Measurements from ENCODE around the gene NDC1.
A peak's percentile ranks its signal among the peaks of the same experiment; 100 is the strongest.

NDC1 gene

DNA sequence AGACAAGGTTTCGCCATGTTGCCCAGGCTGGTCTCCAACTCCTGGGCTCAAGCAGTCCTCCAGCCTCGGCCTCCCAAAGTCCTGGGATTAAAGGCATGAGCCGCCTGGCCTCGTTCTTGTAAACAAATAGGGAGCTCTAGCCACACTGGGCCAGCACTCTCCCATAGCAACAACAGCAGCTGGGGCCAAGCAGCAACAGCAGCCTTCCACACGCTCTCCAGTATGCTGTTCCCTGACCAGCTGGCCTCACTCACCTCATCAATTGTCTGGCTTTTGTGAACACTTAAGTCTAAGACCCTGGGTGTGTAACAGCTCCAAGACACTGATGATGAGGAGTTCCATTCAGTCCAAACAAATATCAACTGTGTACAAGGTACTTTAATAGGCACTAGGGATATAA is 82.2 kb downstream of the NDC1 start:
- no peak for FAIRE-seq
- DNase-seq (ENCODE audit: insufficient read length), result no peak
- TF ChIP-seq POLR2A (IDR thresholded peaks at IDR 0.05; ENCODE audit: low read depth, low read length), result no peak
- no peak for TF ChIP-seq POLR2AphosphoS5 (IDR thresholded peaks at IDR 0.05; ENCODE audit: low read depth, low read length)
- TF ChIP-seq TAF1 (IDR thresholded peaks at IDR 0.05; ENCODE audit: borderline replicate concordance, low read depth, low read length), result no peak

DNA sequence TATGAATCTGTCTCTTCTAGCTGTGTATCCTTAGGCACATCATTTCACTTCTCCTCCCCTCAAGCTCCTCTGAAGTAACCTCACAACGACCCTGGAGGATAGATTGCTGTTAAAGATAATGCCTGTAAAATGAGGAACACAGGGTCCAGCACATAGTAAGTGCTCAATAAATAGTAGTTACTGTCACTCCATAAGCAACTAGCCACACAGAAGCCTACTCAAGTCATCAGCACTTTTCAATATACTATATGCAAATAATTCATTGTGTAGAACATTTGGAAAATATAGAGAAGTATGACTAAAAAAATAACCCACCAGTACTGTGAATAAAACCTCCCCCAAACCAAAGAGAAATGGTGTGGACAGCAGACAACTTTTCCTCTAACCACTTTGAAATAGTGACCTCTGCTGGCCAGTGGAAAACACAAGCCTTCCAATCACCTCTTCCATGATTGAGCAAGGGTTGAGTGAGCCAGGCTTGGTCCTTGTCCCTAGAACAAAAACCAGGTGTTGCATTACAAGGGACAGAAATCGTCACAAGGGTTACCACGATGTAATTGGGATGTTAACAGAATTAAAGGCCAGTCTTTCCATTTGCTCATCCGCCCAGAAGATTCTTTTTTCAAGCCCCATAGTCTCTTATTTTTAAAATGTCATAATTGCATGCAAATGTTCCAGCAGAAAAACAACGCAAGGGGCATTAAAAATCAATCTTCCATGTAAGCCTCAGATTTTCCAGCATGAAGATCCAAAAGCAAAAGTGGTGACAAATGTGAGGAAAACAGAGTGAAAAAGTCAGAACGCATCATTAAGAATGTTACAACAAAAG is 83.4 kb downstream of the NDC1 start:
- FAIRE-seq, result no peak
- no peak for DNase-seq (ENCODE audit: insufficient read length)

DNA sequence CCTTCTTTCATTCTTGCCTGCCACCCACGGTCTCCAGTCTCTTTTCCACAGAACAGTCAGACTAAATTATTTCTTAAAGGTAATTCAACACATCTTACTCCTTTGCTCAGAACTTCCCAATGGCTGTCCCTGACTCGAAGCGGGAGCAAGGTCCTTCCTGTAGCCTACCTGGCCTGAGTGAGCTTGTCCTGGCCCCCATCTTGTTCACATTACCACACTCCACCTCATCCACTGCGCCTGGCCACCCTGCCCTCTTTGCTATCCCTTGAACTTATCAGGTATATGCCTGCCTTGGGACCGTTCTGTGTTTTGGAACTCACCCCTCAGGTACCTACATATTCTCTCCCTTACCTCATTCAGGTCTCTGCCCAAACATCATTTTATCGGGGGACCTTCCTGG is 85.8 kb downstream of the NDC1 start:
- TF ChIP-seq POLR2A (IDR thresholded peaks at IDR 0.05; ENCODE audit: low read depth, low read length) (no peak), POLR2AphosphoS5 (IDR thresholded peaks at IDR 0.05; ENCODE audit: low read depth, low read length) (no peak), TAF1 (IDR thresholded peaks at IDR 0.05; ENCODE audit: borderline replicate concordance, low read depth, low read length) (no peak)
- DNase-seq (ENCODE audit: insufficient read length), result no peak
- FAIRE-seq, result no peak

More for the DNA sequence above, 83.4 kb downstream of the NDC1 start:
- TF ChIP-seq POLR2AphosphoS5 (IDR thresholded peaks at IDR 0.05; ENCODE audit: low read depth, low read length) (no peak), TAF1 (IDR thresholded peaks at IDR 0.05; ENCODE audit: borderline replicate concordance, low read depth, low read length) (no peak), POLR2A (IDR thresholded peaks at IDR 0.05; ENCODE audit: low read depth, low read length) (no peak)

DNA sequence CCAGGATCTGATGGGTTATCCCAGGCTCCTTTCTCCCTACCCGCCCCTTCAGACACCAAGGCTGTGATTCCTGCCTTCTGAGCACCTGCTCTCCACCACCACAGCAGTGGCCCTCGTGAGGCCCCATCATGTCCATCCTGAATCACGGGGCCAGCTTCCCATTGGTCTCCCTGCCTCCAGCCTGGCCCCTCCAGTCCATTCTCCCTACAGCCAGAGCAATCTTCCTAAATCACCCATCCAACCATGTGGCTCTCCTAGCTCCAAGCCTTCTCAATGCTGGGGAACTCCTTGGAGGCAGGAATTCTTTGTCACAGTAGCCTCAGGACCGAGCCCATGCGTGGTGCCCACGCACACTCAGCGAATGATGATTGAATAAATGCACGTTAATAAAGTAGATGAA is 90.3 kb downstream of the NDC1 start:
- TF ChIP-seq POLR2A (IDR thresholded peaks at IDR 0.05; ENCODE audit: low read depth, low read length), result no peak
- TF ChIP-seq TAF1 (IDR thresholded peaks at IDR 0.05; ENCODE audit: borderline replicate concordance, low read depth, low read length), result no peak
- TF ChIP-seq POLR2AphosphoS5 (IDR thresholded peaks at IDR 0.05; ENCODE audit: low read depth, low read length), result no peak
- FAIRE-seq (no peak), DNase-seq (ENCODE audit: insufficient read length) (no peak)

DNA sequence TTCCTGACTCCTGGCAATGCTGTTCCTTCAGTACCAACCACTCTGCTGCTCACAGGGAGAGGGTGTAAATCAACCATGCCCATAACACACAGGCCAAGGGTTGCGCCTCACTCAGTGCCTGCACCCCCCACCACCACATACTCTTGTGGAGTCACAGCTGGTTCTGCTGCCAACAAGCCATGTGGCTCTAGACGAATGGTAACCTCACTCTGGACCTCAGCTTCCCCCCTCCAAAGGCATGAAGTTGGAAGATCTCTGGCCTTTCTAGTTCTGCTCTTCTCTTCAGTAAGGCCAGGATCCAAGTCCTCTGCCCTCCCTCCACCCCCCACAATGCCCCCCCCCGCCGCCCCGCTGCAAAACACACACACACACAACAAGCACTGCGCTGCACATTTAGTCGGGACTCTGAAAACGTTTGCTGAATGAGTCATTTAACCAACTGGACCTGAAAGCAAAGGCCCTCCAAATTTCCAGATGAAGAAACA is 97.4 kb downstream of the NDC1 start:
- TF ChIP-seq POLR2A (IDR thresholded peaks at IDR 0.05; ENCODE audit: low read depth, low read length) (no peak), POLR2AphosphoS5 (IDR thresholded peaks at IDR 0.05; ENCODE audit: low read depth, low read length) (no peak), TAF1 (IDR thresholded peaks at IDR 0.05; ENCODE audit: borderline replicate concordance, low read depth, low read length) (no peak)
- DNase-seq (ENCODE audit: insufficient read length) (no peak), FAIRE-seq (peak; percentile 9)

DNA sequence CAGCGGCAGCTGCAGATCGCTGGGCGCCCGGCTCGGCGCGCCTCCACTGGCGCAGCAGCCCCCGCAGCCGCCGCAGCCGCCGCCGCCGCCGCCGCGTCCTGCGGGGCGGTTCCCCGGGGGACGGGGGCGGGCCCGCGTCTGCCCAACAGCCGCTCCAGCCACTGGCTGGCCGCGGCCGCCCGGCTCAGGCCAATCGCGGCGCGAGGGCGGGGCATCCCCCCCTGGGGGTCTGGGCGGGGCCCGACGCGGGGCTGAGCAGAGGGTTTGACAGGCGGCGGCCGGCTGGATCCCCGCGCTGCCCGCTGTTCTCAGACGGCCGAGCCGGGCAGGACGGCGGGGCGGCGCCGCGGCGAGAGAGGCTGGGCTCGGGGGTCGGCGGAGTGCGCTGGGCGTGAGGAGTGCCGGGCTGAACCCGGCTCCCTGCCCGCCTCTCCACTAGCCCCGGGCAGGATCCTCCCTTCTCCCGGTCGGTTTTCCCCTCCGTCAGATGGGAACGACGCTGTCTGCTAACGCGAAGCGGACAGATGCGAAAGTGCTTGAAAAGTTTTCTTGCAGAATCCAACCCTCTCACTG is 98.9 kb downstream of the NDC1 start, which contains the start of gene GLIS1:
TSS of gene GLIS1 (minus strand) at position 56 of the 573 bp plus-strand sequence. CDS start 1,100 bp downstream, outside the sequence.
- peak; percentile 50 for FAIRE-seq

DNA sequence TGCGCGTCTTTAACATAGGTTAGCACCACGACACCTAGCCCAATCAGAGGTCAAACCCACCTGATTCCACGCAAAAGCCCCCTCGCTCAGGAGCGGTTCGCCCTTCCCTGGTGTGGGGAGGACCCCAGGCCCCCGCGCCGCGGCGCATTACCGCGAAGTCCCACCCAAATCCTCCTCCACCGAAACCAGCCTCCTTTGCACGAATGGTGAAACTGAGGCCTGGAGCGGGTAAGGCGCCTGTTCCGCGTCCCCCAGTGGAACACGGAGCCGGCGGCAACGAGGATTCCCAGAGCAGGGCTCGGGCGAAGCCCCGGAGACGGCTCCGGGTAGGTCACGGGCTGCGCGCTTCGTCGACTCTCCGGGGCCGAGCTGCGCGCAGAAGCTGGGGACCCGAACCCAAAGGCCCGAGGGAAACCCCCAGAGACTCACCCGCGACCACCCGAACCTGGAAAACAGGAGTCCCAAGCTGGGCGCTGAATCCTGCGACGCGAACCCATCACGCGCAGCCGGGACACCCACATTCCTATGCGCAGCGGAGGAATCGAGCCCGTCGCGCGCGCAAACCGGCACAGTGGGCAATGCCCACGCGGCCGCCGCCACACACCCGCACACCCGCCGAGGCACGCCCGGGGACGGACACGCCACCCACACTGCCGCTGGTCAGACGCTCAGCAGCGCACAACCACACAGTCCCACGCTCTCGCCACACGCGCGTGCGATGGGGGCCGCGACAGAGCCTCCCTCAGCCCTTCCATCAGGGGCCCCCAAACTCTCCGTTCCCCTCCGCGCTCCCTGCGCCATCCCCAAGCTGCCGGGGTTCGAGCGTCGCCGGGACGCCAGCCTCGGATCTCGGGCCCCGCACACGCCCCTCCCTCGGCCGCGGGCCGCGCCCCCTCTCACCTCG is 99.6 kb downstream of the NDC1 start:
- no peak for DNase-seq (ENCODE audit: insufficient read length)
- no peak for FAIRE-seq
- TF ChIP-seq TAF1 (IDR thresholded peaks at IDR 0.05; ENCODE audit: borderline replicate concordance, low read depth, low read length) (no peak), POLR2A (IDR thresholded peaks at IDR 0.05; ENCODE audit: low read depth, low read length) (no peak), POLR2AphosphoS5 (IDR thresholded peaks at IDR 0.05; ENCODE audit: low read depth, low read length) (no peak)

More for the DNA sequence above, 98.9 kb downstream of the NDC1 start, which contains the start of gene GLIS1:
- DNase-seq (ENCODE audit: insufficient read length), result peak; percentile 98
- TF ChIP-seq POLR2A (IDR thresholded peaks at IDR 0.05; ENCODE audit: low read depth, low read length), result no peak
- TF ChIP-seq TAF1 (IDR thresholded peaks at IDR 0.05; ENCODE audit: borderline replicate concordance, low read depth, low read length), result no peak
- no peak for TF ChIP-seq POLR2AphosphoS5 (IDR thresholded peaks at IDR 0.05; ENCODE audit: low read depth, low read length)

DNA sequence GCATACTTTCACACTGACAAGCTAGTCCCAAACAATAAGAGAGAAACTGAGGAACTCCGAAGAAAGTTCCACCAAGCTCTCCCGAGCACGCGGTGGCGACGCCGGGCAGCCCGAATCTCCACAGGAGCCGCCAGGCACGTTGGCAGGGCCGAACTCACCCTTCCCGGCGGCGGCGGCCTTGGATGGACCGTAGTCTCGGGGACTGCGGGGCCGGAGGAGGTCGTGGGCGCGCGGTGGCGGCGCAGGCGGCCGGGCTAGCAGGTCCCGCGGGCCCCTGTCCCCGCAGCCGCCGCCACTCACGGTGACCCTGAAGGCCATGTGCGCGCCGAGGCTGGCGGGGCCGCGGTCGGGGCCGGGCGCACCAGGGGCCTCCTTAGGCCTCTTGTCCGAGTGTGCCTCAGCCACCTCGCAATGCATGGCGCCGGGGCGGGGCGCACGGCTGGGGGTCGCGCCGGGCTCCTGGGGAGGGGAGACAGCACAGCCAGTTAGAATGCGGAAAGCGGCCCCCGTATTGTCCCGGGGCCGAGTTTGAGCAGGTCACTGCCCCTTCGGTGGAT is 100.4 kb downstream of the NDC1 start:
- DNase-seq (ENCODE audit: insufficient read length), result no peak
- TF ChIP-seq POLR2AphosphoS5 (IDR thresholded peaks at IDR 0.05; ENCODE audit: low read depth, low read length) (no peak), POLR2A (IDR thresholded peaks at IDR 0.05; ENCODE audit: low read depth, low read length) (no peak), TAF1 (IDR thresholded peaks at IDR 0.05; ENCODE audit: borderline replicate concordance, low read depth, low read length) (no peak)
- FAIRE-seq, result no peak

DNA sequence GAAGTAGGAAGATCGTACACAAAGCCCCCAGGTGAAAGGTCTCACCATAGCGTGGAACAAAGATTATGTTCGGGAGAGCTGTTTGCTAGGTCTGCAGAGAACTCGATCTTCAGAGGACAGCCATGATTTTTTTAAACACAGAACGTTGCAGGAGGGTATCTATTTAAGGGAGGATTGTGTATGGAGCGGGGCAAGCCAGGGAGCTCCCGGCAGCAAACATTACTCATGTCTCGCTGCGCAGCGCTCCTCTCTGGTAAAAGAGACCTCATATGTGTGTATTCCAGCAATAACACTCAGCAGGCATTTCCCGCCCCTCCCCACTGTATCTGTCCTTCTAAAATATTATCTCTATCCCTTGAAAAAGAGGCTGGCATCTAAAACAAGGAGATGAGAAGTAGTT is 101.8 kb downstream of the NDC1 start:
- DNase-seq (ENCODE audit: insufficient read length) (no peak), FAIRE-seq (no peak)
- no peak for TF ChIP-seq TAF1 (IDR thresholded peaks at IDR 0.05; ENCODE audit: borderline replicate concordance, low read depth, low read length)
- no peak for TF ChIP-seq POLR2A (IDR thresholded peaks at IDR 0.05; ENCODE audit: low read depth, low read length)
- TF ChIP-seq POLR2AphosphoS5 (IDR thresholded peaks at IDR 0.05; ENCODE audit: low read depth, low read length), result no peak

DNA sequence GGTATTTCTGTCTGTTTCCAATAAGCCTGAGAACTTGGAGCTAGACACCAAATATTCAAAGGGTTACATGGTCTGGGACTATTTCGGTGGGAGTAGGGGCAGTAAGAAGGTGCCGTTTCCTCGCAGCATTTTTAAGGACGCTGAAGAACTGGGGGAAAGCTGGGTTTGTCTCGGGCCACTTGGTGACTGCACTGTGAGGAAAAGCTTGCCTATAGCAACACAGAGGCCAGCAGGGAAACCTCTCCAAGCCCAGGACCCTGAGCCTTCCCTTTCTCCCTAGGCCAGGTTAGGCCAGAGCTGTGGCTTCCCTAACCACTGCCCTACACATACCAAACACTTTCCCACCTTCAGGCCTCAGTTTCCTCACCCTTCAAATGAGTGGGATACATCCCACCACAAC is 102.4 kb downstream of the NDC1 start:
- no peak for FAIRE-seq

More for the DNA sequence above, 102.4 kb downstream of the NDC1 start:
- TF ChIP-seq POLR2AphosphoS5 (IDR thresholded peaks at IDR 0.05; ENCODE audit: low read depth, low read length) (no peak), POLR2A (IDR thresholded peaks at IDR 0.05; ENCODE audit: low read depth, low read length) (no peak), TAF1 (IDR thresholded peaks at IDR 0.05; ENCODE audit: borderline replicate concordance, low read depth, low read length) (no peak)
- DNase-seq (ENCODE audit: insufficient read length), result no peak
